ENCODE measurements around the gene RASSF5.

Gene RASSF5

DNA sequence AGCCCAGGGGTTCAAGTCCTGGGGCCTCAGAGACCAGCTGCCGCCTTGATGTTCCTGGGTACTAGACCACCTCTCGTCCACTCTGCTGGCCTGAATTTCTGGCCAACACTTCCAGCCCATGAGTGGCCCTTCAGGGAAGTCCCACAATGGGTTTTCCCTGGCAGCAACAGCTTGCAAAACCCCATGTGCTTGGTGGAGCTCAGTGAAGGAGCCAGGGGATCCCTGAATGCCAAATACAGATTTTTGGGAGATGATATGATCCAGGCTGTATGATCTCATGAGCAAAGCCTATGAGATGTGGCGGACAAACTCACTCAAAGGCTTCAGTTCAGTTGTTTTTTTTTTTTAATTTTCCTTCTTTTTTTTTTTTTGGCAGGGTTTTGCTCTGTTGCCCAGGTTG is 9.6 kb upstream of the RASSF5 start:
- Histone ChIP-seq H3K27ac (no peak overlapping the region), H3K4me3 (no peak overlapping the region), H3K9me3 (ENCODE audit: low read depth, low read length) (no peaks in the 10 kb centered on the region), H3K9ac (ENCODE audit: insufficient read length) (no peak overlapping the region), H3K36me3 (ENCODE audit: insufficient read depth, low read length) (no peaks in the 10 kb centered on the region)
- DNase-seq (ENCODE audit: low read depth, low spot score) = no peak
- TF ChIP-seq POLR2AphosphoS5 (IDR thresholded peaks at IDR 0.05; ENCODE audit: borderline replicate concordance, low read depth, low read length) (no peak), FOXP2 (optimal IDR thresholded peaks at IDR 0.05; ENCODE audit: control extremely low read depth, extremely low read length, insufficient read depth) (no peak)

DNA sequence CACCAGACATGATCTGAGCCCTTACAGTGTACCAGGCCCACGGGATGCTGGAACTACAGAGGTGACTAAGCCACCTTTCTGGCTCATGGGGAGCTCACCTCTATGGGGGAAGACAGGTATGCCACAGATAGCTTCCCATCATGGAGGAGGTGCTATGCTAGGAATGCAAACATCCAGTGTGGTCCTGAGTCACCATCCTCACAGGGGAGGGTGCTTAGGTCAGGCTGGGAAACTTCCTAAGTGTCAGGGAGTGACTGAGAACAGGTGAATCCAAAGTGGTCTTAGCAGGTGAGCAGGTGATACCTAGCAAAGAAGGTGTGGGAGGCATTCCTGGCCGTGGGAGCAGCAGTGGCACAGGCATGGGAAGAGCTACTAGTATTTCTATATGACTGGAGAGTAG is 8.6 kb upstream of the RASSF5 start:
- Histone ChIP-seq H3K4me3 (no peak overlapping the region), H3K36me3 (ENCODE audit: insufficient read depth, low read length) (no peaks in the 10 kb centered on the region), H3K27ac (no peak overlapping the region), H3K9me3 (ENCODE audit: low read depth, low read length) (no peaks in the 10 kb centered on the region), H3K9ac (ENCODE audit: insufficient read length) (no peak overlapping the region)
- DNase-seq (ENCODE audit: low read depth, low spot score) = no peak
- TF ChIP-seq POLR2AphosphoS5 (IDR thresholded peaks at IDR 0.05; ENCODE audit: borderline replicate concordance, low read depth, low read length) = no peak
- no peak for TF ChIP-seq EZH2 (IDR thresholded peaks at IDR 0.05)
- no peak for TF ChIP-seq FOXP2 (optimal IDR thresholded peaks at IDR 0.05; ENCODE audit: control extremely low read depth, extremely low read length, insufficient read depth)

DNA sequence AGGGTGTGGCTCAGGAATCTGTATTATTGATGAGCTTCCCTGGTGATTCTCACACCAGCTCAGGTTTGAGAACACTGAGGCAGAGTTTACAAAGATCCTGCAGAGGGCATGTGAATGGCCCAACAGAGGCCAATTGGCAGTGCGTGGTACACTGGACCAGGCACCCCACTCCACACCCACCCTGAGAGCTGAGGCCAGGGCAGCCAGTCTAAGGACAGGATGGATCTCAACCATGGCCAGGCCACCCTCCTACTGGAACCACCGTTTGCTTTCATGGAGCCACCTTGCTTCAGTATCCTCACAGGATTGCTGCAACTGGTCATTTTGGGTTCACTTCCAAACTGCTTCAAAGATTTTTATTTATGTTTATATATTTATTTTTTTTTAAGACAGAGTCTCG is 7.3 kb upstream of the RASSF5 start:
- Histone ChIP-seq H3K9me3 (ENCODE audit: low read depth, low read length) (no peaks in the 10 kb centered on the region), H3K27ac (no peak overlapping the region), H3K9ac (ENCODE audit: insufficient read length) (no peak overlapping the region), H3K4me3 (no peak overlapping the region), H3K36me3 (ENCODE audit: insufficient read depth, low read length) (no peaks in the 10 kb centered on the region)
- DNase-seq (ENCODE audit: low read depth, low spot score) = no peak
- no peak for TF ChIP-seq POLR2AphosphoS5 (IDR thresholded peaks at IDR 0.05; ENCODE audit: borderline replicate concordance, low read depth, low read length)
- no peak for TF ChIP-seq EZH2 (IDR thresholded peaks at IDR 0.05)
- no peak for TF ChIP-seq FOXP2 (optimal IDR thresholded peaks at IDR 0.05; ENCODE audit: control extremely low read depth, extremely low read length, insufficient read depth)

DNA sequence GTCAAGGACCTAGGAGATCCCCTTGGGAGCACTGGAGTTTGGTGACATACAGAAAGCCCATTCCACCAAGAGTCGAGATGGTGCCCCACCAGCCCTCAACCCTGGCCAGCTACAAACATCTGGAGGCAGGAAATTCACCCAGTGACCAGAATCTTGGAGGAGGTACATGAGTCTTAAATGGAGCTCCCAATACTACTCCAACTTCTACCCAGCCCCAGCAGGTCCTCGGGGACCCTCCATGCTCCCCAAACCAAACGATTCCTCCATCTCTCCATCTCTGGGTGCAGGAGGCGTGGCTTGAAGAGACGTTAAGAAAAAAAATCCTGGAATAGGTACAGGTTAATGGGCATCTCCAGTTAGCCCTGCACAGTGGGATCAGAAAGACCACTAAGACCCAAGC is 5.5 kb upstream of the RASSF5 start:
- no peak overlapping the region for H3K9ac ChIP-seq (ENCODE audit: insufficient read length)
- H3K4me3 ChIP-seq = no peak overlapping the region
- no peak for DNase-seq (ENCODE audit: low read depth, low spot score)
- H3K27ac ChIP-seq = no peak overlapping the region
- no peak for TF ChIP-seq FOXP2 (optimal IDR thresholded peaks at IDR 0.05; ENCODE audit: control extremely low read depth, extremely low read length, insufficient read depth)
- TF ChIP-seq EZH2 (IDR thresholded peaks at IDR 0.05) = no peak
- TF ChIP-seq POLR2AphosphoS5 (IDR thresholded peaks at IDR 0.05; ENCODE audit: borderline replicate concordance, low read depth, low read length) = no peak
- no peaks in the 10 kb centered on the region for H3K9me3 ChIP-seq (ENCODE audit: low read depth, low read length)
- no peaks in the 10 kb centered on the region for H3K36me3 ChIP-seq (ENCODE audit: insufficient read depth, low read length)

DNA sequence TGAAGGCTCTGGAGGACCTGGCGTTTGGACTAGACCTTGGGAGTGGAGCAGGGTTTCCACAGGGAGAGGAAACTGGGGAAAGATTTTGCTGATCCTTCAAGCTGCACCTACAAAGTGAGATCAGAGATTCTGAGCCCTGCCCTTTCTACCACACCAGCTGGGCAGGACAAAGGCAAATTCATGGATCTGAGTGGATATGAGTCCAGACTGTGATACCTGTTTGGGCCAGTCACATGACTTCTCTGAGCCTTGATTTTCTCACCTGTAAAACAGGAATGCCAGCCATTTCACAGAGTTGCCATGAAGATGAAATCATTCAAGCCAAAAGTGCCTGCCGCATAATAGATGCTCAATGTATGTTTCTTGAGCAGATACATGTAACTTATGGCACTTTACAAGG is 4.9 kb upstream of the RASSF5 start:
- H3K9ac ChIP-seq (ENCODE audit: insufficient read length) = no peak overlapping the region
- H3K27ac ChIP-seq = no peak overlapping the region
- no peak for DNase-seq (ENCODE audit: low read depth, low spot score)
- no peaks in the 10 kb centered on the region for H3K36me3 ChIP-seq (ENCODE audit: insufficient read depth, low read length)
- no peaks in the 10 kb centered on the region for H3K9me3 ChIP-seq (ENCODE audit: low read depth, low read length)
- TF ChIP-seq FOXP2 (optimal IDR thresholded peaks at IDR 0.05; ENCODE audit: control extremely low read depth, extremely low read length, insufficient read depth) = no peak
- no peak for TF ChIP-seq EZH2 (IDR thresholded peaks at IDR 0.05)
- TF ChIP-seq POLR2AphosphoS5 (IDR thresholded peaks at IDR 0.05; ENCODE audit: borderline replicate concordance, low read depth, low read length) = no peak
- H3K4me3 ChIP-seq = no peak overlapping the region

DNA sequence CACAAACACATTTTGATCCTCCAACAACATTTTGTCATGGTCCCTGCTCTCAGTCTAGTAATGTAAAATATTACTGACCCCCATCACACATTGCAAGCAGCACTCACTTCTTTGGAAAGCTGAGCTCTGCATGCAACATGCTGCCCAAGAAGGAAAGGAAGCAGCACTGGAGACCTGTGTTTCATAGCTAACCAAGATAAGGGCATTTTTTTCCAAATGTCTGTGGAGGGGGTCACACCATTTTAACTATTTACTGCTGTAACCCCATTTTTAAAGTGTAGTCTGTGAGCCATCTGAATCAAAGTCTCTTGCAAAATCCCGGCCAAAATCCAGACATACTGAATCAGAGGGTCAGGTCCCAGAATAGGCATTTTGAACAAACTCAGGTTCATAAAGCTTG is 4.5 kb upstream of the RASSF5 start:
- DNase-seq (ENCODE audit: low read depth, low spot score) = no peak
- no peak for TF ChIP-seq EZH2 (IDR thresholded peaks at IDR 0.05)
- TF ChIP-seq FOXP2 (optimal IDR thresholded peaks at IDR 0.05; ENCODE audit: control extremely low read depth, extremely low read length, insufficient read depth) = no peak
- no peak for TF ChIP-seq POLR2AphosphoS5 (IDR thresholded peaks at IDR 0.05; ENCODE audit: borderline replicate concordance, low read depth, low read length)
- Histone ChIP-seq H3K4me3 (no peak overlapping the region), H3K27ac (no peak overlapping the region), H3K9ac (ENCODE audit: insufficient read length) (no peak overlapping the region), H3K36me3 (ENCODE audit: insufficient read depth, low read length) (no peaks in the 10 kb centered on the region), H3K9me3 (ENCODE audit: low read depth, low read length) (no peaks in the 10 kb centered on the region)

DNA sequence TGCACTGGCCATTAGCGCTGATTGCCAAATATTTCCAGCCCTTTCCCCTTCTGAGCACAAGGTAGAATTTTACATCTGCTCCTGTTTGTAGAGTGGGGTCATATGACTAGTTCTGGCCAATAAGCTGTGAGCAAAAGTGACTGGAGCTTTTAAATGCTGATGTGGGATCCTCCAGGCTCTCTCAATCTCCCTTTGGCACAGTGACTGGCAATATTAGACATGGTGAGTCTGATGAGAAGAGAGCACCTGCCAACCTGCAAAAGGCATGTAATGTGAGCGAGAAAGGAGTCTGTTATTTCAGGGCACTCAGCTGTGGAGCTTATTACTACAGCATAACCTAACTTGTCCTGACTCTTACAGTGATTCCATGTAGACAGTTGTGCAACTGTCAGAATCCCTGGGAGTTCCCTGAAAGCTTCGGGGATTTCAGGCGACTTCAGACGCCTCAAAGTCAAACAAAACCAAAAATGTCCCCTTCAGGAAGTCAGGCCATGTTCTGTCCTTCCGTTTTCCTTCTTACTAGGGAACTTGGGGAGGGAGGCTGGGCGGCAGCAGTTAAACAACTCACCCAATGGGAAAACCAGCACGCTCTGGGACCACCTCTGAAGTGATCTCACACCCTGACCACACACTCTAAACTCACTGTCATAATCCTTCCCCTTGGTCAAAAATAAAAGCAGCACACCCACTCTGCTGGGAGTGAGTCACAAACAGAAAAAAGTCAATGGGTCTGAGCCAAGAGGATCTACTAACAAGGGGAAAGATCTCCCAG is 3.6 kb upstream of the RASSF5 start:
- no peak overlapping the region for H3K9ac ChIP-seq (ENCODE audit: insufficient read length)
- H3K27ac ChIP-seq = no peak overlapping the region
- no peaks in the 10 kb centered on the region for H3K9me3 ChIP-seq (ENCODE audit: low read depth, low read length)
- no peak overlapping the region for H3K4me3 ChIP-seq
- DNase-seq (ENCODE audit: low read depth, low spot score) = no peak
- no peak for TF ChIP-seq FOXP2 (optimal IDR thresholded peaks at IDR 0.05; ENCODE audit: control extremely low read depth, extremely low read length, insufficient read depth)
- no peak for TF ChIP-seq EZH2 (IDR thresholded peaks at IDR 0.05)
- TF ChIP-seq POLR2AphosphoS5 (IDR thresholded peaks at IDR 0.05; ENCODE audit: borderline replicate concordance, low read depth, low read length) = no peak
- H3K36me3 ChIP-seq (ENCODE audit: insufficient read depth, low read length) = no peaks in the 10 kb centered on the region

DNA sequence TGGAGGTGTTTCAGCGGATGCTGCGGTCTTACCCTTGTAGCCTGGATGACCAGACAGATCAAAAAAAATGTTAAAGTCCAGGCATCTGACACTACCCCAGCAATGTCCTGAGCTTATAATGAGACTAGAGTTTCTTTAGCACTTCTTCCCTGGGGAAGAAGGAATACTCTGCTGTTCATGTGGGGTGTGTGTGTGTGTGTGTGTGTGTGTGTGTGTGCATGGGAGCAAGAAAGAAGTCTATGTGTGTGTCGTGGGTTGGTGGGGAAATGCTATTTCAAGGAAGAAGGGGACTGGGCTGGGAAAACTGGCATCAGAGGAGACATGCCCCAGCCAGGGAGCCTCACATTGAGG is 3.0 kb upstream of the RASSF5 start:
- no peak overlapping the region for H3K4me3 ChIP-seq
- H3K36me3 ChIP-seq (ENCODE audit: insufficient read depth, low read length) = no peaks in the 10 kb centered on the region
- no peak overlapping the region for H3K27ac ChIP-seq
- no peak overlapping the region for H3K9ac ChIP-seq (ENCODE audit: insufficient read length)
- DNase-seq (ENCODE audit: low read depth, low spot score) = no peak
- no peak for TF ChIP-seq FOXP2 (optimal IDR thresholded peaks at IDR 0.05; ENCODE audit: control extremely low read depth, extremely low read length, insufficient read depth)
- TF ChIP-seq POLR2AphosphoS5 (IDR thresholded peaks at IDR 0.05; ENCODE audit: borderline replicate concordance, low read depth, low read length) = no peak
- no peak for TF ChIP-seq EZH2 (IDR thresholded peaks at IDR 0.05)
- no peaks in the 10 kb centered on the region for H3K9me3 ChIP-seq (ENCODE audit: low read depth, low read length)

All from SK-N-MC (cell line).